ENCODE results near the gene ADORA2A.

DNA sequence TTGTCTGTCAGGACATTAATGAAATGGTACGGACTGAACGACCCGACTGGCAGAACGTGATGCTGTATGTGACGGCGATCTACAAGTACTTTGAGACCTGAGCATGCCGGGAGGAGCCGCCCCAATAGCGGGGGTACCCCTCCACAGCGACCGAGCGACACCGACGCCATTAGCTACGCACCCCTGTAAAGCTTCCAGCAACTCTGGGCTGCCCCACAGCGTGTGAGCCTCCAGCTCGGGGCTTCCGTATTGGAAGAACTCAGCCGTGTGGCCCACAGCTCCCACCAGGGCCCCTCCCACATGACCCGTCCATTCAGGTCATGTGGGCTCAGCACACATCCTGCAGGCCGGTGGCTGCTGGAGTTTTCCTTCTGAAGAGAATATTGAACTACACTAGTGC lies 12.9 kb upstream of the ADORA2A start:
- TF ChIP-seq, protein P1, sequence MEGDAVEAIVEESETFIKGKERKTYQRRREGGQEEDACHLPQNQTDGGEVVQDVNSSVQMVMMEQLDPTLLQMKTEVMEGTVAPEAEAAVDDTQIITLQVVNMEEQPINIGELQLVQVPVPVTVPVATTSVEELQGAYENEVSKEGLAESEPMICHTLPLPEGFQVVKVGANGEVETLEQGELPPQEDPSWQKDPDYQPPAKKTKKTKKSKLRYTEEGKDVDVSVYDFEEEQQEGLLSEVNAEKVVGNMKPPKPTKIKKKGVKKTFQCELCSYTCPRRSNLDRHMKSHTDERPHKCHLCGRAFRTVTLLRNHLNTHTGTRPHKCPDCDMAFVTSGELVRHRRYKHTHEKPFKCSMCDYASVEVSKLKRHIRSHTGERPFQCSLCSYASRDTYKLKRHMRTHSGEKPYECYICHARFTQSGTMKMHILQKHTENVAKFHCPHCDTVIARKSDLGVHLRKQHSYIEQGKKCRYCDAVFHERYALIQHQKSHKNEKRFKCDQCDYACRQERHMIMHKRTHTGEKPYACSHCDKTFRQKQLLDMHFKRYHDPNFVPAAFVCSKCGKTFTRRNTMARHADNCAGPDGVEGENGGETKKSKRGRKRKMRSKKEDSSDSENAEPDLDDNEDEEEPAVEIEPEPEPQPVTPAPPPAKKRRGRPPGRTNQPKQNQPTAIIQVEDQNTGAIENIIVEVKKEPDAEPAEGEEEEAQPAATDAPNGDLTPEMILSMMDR (IDR thresholded peaks at IDR 0.05; ENCODE audit: low read depth, low read length, poor library complexity, severe bottlenecking), result no peak
- no peak for TF ChIP-seq EZH2phosphoT487 (IDR thresholded peaks at IDR 0.05; ENCODE audit: borderline replicate concordance, low read length)
